Stimulated activated CD4-positive, alpha-beta T cell treated with anti-CD3 and anti-CD28 coated beads, Interleukin-1b, Interleukin-23, amount 100 ng/mL, for 4 hours (primary cell): ENCODE data around the gene FGF13.

ENCODE experiments used
- DNase-seq, 2 donors: peaks; one replicate each; pipeline ENCODE4 v3.0.0-alpha.2; 2020; ENCODE audit warnings: low read depth in 2 of 2

Gene FGF13

DNA sequence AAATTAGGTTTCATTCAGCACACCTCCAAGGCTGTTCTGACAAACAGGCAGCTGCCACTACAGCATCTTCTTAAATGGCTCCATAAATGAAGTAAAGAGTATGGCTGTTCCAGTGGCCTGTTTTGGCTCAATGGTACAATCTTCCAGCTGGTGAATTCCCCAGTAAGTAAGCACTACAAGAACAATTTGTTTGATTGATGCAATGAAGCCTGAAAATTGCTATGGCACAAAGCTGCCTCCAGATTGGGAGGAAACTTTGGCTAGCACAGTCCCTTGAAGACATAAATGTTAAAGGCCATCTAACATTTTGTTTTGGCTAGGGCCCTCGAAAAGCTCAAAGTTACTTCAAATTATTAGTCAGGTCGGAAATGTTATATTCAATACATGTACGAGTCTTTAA, 47.5 kb downstream of the FGF13 start:
- no peak for DNase-seq

DNA sequence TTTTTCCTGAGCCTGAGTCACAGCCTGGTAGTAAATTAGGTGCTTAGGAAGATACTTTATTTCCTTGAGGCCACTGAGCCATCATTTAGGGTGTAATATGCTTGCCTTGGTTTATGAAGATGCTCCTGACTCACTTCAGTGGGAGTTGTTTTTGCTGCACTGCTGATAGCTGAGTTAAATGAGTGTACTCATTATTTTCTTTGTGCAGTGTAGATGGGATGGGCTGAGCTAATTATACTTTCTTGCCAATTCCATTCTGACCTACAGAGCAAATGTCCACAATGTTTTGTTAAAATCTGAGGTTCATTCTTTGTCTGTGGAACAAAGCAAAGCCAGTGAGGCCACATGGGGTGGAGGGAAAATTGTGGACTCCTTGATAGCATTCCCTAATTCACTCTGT, 60.0 kb downstream of the FGF13 start:
- no peak for DNase-seq

DNA sequence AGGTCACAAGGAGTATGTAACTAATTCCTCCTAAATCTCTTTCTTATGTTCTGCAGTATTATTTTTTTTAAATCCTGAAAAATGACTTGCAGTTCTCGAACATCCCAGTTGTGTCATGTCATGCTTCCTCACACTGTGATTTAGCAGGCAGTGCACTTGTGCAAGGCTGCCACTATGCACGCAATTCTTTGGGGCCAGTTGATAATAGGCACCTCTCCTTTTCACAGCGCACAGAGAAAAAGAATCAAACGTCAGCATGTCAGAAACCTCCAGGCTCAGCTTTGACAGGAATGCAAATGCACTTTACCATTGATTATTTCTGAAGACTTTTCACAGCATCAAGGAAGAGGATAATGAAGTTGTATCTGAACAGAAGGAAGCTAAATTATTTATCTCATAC, 62.9 kb downstream of the FGF13 start:
- no peak for DNase-seq

DNA sequence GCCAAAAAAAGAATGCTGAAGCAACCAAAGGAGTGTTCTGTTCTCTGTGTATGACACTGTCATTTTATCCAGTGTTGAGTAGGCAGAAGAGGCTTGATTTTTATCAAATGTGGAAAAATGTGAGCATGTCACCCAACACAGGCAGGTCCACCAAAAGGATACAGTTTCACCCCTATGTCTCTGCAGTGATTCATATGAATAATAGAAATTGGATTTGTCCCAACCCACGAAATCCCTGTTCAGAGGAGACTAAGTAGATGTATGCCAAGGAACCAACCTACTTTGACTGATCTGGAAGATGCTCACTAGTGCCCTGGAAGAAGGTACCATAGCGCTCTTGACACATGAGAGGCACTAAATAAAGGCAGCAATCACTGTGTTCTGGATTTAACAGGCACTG, 72.5 kb downstream of the FGF13 start:
- DNase-seq = no peak
